Central memory CD4-positive, alpha-beta T cell (primary cell): ENCODE data around the gene IFITM10.

ENCODE experiments used
- DNase-seq: peaks from one replicate; pipeline ENCODE4 v3.0.0; 2022

Gene IFITM10

GRCh38 chr11:1762537-1763302, 12.3 kb upstream of the IFITM10 start:
- DNase-seq: no peak

- DNase-seq: no peak
Measured at GRCh38 chr11:1761857-1762536, 11.6 kb upstream of the IFITM10 start.

GRCh38 chr11:1761110-1761856, 10.9 kb upstream of the IFITM10 start:
- no peak for DNase-seq

GRCh38 chr11:1760351-1761109, 10.1 kb upstream of the IFITM10 start:
- DNase-seq: no peak

- no peak for DNase-seq
Measured at GRCh38 chr11:1759851-1760220, 9.4 kb upstream of the IFITM10 start.

GRCh38 chr11:1759151-1759850, 8.9 kb upstream of the IFITM10 start:
- DNase-seq: no peak

GRCh38 chr11:1758611-1759150, 8.3 kb upstream of the IFITM10 start:
- no peak for DNase-seq

- peak; percentile 37 for DNase-seq
Measured at GRCh38 chr11:1757861-1758610, 7.6 kb upstream of the IFITM10 start.

GRCh38 chr11:1756791-1757771, 6.7 kb upstream of the IFITM10 start:
- no peak for DNase-seq

- DNase-seq: no peak
Measured at GRCh38 chr11:1755692-1756561, 5.5 kb upstream of the IFITM10 start.

GRCh38 chr11:1755344-1755691, 4.9 kb upstream of the IFITM10 start:
- DNase-seq: no peak

- no peak for DNase-seq
Measured at GRCh38 chr11:1754376-1755150, 4.2 kb upstream of the IFITM10 start.

- DNase-seq: no peak
Measured at GRCh38 chr11:1753929-1754305, 3.5 kb upstream of the IFITM10 start.

- DNase-seq: no peak
Measured at GRCh38 chr11:1753229-1753928, 3.0 kb upstream of the IFITM10 start.

GRCh38 chr11:1752907-1753228, 2.5 kb upstream of the IFITM10 start:
- no peak for DNase-seq

- DNase-seq: no peak
Measured at GRCh38 chr11:1751999-1752906, 1.9 kb upstream of the IFITM10 start.

- DNase-seq: no peak
Measured at GRCh38 chr11:1751531-1751921, 1.1 kb upstream of the IFITM10 start.
